Measurements from ENCODE around the gene ACTN1.

DNA sequence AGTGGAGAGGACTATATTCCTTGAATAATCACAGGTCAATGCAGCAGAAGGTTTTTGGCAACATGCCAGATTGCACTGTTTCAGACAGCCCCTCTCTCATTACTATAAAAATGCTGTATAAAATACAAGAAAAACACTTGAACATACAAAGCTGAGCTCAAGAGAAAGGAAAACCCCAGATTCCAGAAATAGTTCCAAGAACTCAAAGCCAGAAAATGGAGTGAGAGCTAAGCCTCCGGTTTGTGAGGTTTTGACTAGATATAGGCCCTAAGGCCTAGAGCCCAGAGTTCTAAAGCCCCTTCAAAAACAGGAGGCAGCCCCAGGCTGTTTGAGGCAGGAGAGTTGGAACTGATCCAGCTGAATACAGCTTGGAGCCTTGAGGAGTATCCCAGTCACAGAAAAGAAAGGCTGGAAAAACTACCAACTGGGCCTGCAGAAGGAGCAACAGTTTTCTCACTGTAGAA lies 29.4 kb upstream of the ACTN1 start:
- TF ChIP-seq, protein P1, sequence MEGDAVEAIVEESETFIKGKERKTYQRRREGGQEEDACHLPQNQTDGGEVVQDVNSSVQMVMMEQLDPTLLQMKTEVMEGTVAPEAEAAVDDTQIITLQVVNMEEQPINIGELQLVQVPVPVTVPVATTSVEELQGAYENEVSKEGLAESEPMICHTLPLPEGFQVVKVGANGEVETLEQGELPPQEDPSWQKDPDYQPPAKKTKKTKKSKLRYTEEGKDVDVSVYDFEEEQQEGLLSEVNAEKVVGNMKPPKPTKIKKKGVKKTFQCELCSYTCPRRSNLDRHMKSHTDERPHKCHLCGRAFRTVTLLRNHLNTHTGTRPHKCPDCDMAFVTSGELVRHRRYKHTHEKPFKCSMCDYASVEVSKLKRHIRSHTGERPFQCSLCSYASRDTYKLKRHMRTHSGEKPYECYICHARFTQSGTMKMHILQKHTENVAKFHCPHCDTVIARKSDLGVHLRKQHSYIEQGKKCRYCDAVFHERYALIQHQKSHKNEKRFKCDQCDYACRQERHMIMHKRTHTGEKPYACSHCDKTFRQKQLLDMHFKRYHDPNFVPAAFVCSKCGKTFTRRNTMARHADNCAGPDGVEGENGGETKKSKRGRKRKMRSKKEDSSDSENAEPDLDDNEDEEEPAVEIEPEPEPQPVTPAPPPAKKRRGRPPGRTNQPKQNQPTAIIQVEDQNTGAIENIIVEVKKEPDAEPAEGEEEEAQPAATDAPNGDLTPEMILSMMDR (IDR thresholded peaks at IDR 0.05), result no peak
- no peak for TF ChIP-seq POLR2A (IDR thresholded peaks at IDR 0.05)
